ENCODE data around the gene CD99.

CD99 gene

GRCh38 chrX:2650865-2651264, 40.2 kb upstream of the CD99 start:
- no peak for TF ChIP-seq CTCF (IDR thresholded peaks at IDR 0.05; ENCODE audit: low read depth, low read length)
- DNase-seq (ENCODE audit: extremely low read depth, low read depth): no peak

GRCh38 chrX:2652106-2652505, 39.0 kb upstream of the CD99 start:
- DNase-seq (ENCODE audit: extremely low read depth, low read depth): no peak
- peak; percentile 6; the same call in 1 of the 2 replicates for TF ChIP-seq CTCF (IDR thresholded peaks at IDR 0.05; ENCODE audit: low read depth, low read length)

GRCh38 chrX:2654436-2655340, 36.4 kb upstream of the CD99 start:
- TF ChIP-seq CTCF (IDR thresholded peaks at IDR 0.05; ENCODE audit: low read depth, low read length): no peak
- DNase-seq (ENCODE audit: extremely low read depth, low read depth): no peak

- DNase-seq (ENCODE audit: extremely low read depth, low read depth): no peak
- TF ChIP-seq CTCF (IDR thresholded peaks at IDR 0.05; ENCODE audit: low read depth, low read length): no peak
These were observed 34.7 kb upstream of the CD99 start for GRCh38 chrX:2656257-2656836.

GRCh38 chrX:2657532-2658113, 33.5 kb upstream of the CD99 start:
- no peak for TF ChIP-seq CTCF (IDR thresholded peaks at IDR 0.05; ENCODE audit: low read depth, low read length)
- DNase-seq (ENCODE audit: extremely low read depth, low read depth): no peak

- DNase-seq (ENCODE audit: extremely low read depth, low read depth): no peak
- TF ChIP-seq CTCF (IDR thresholded peaks at IDR 0.05; ENCODE audit: low read depth, low read length): no peak
These were observed 32.4 kb upstream of the CD99 start for GRCh38 chrX:2658585-2659292.

Measured in AG09319 (cell line).